IPS-NIHi7 (cell line): ENCODE measurements around the gene TPRN.

ENCODE experiments used
- DNase-seq: peaks from one replicate; pipeline ENCODE4 v3.0.0; 2012; ENCODE audit warnings: mixed read lengths; ENCODE audit errors: extremely low spot score

The TPRN gene

DNA sequence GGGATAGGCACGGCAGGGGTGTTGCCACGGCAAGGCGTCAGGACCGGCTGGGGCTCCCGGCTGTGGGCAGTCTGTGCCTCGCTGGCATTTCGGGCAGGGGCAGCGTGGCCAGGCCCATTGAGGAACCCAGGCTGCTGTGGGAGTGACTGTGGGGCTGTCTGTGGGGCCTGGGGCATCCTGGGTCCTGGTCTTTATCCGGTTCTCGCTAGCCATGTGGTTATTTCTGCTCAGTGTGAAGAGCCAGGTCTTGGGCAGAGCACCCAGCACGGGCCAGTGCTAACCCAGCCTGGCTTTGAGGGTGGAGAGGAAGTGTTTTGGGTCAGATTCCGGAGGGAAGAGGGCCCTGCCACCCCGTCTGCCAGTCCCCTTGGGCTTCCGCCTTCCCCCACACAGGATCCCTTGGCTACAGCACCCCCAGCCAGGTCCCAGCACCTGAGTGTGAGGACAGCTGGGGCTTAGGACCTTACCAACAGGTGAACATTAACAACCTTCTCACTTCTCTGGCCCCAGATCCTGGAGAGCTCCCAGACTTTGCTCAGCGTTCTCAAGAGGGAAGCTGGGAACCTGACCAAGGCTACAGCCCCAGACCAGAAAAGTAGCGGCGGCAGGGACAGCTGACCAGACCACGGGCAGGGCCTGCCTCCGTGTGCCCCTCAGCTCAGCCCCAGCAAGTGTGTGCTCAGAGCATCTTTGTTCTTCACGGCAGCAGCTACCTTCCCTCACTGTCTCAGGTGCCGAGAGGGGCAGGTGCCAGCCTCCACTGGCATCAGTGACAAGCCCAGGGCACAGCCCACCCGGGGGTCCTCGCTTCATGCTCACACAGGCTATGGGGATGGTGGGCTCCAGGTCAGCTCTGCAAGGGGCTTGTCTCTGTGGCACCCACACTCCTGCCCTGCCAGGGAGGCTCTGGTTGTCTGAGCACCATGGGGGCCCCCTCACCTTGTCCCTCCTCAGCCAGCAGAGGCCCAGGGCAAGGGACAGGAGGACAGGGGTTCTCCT is 10.9 kb downstream of the TPRN start:
- DNase-seq = no peak

DNA sequence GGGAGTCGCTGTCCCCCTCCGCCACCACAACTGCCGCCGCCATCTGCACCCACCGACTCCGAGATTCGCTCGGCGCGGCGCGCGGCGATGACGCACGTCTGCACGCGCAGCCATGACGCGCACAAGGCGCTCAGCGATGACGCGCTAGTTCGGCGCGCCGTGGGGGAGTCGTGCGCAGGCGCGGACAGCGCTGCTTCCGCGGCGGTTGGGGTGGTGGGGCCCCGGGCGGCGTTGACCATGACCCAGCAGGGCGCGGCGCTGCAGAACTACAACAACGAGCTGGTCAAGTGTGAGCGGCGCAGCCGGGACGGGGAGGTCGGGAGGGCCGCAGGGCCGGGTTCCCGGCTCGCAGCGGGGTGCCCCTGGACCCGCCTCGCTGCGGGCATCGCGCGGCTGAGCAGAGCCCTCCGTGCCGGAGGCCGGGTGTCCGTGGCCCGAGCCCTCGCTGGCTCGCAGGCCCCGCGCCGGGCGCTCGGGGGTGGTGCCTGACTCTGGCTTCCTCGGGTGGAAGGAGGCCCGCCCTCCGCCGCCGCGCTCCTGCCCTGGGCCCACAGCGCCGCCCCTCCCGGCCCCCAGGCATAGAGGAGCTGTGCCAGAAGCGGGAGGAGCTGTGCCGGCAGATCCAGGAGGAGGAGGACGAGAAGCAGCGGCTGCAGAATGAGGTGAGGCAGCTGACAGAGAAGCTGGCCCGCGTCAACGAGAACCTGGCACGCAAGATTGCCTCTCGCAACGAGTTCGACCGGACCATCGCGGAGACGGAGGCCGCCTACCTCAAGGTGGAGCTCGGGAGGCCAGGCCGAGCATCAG is 11.8 kb downstream of the TPRN start, which contains the start of the genes ANAPC2 and SSNA1:
Gene ANAPC2 (minus strand): TSS at position 71 of the 807 bp plus-strand sequence. CDS start 28 bp downstream, at position 43.
Gene SSNA1 (plus strand): TSS at position 187 of the 807 bp plus-strand sequence. CDS start 51 bp downstream, at position 238.
- DNase-seq = peak; percentile 94

DNA sequence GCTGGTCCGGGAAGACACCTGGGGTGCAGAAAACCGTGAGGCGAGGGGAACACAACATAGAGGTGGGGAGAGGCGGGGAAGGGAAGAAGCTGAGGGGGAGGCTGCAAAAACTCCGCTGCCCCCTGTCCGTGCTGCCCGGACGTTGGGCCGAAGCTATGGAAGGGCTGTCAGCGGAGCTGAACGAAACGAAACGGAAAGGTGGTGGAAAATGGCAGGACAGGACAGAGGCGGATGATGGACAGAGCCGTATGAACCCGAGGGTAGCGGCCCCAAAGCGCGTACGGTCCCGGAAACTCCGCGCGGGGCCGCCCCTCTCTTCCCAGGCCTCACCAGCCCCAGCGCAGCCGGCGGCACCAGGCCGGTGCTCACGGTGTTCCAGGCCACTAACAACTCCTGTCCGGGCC is 12.5 kb downstream of the TPRN start:
- DNase-seq = no peak

DNA sequence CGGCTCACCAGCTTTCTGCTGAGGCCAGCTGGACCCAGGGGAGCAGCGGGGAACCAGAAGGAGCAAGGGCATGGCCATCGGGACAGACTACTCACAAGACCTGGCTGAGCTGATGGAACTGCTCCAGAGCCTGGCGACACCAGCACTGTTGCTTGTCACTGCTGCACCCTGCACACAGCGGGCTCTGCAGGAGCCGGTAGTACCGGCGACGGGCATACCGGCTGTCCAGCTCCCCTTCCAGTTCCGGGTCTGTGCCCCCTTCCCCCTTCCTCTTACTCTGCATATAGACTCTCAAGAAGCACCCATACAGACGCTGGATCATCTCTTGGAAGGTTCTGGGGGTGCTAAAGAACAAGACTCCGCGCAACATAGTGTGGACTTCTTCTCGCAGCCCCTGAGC is 13.2 kb downstream of the TPRN start:
- no peak for DNase-seq

GRCh38 chr9:137186385-137186784 is 14.2 kb downstream of the TPRN start:
- DNase-seq = no peak

DNA sequence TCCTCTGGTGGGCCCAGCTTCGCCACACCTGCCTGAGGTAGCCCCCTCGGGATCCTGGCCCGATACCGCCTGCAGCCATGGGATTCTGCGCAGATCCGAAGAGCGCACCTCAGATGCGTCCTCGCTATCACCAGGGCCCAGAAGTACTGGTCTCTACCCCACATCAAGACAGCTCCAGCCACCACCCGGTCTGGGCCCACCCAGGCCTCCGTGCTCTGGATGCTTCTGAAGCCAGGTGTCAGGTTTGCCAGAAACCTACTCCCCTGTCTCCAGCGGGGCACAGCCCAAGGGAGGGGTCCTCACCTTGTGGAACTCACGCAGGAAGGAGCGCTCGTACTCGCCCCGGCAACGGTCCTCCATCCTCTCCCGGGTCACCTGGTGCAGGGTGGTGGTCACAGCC is 14.6 kb downstream of the TPRN start:
- DNase-seq = no peak

DNA sequence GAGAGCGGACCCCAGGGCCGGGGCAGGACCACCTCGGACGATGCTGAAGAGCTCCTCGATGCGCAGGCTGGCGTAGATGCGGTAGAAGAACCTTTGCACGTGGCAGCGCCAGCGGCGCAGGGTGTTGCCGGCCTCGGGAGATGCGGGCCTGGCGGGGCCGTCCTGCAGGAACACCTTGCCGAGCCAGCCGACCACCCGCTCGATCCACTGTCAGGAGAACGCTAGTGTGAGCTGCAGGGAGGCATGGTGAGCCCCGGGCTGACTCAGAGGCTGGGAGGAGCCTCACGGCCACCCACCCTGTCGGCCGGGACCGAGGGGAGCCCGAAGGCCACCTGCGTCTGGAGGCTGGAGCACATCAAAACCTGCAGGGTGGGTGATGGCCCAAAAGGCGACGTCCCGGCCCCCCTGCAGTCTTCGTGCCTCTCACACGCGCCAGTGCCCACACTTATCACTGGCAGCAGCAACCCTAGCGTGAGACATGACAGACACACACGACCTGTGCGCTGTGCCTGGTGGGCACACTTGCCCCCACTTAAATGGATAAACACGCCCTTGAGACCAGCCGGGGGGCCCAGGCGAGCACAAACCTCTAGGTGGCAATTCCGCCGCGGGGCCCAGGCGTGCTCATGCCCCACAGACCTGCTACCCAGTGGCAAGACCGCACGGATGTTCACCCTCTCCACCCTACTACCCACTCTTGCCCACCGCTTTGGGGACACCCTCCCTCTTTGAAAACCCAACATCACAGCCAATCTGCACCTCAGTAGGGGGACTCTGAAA is 15.5 kb downstream of the TPRN start:
- no peak for DNase-seq

DNA sequence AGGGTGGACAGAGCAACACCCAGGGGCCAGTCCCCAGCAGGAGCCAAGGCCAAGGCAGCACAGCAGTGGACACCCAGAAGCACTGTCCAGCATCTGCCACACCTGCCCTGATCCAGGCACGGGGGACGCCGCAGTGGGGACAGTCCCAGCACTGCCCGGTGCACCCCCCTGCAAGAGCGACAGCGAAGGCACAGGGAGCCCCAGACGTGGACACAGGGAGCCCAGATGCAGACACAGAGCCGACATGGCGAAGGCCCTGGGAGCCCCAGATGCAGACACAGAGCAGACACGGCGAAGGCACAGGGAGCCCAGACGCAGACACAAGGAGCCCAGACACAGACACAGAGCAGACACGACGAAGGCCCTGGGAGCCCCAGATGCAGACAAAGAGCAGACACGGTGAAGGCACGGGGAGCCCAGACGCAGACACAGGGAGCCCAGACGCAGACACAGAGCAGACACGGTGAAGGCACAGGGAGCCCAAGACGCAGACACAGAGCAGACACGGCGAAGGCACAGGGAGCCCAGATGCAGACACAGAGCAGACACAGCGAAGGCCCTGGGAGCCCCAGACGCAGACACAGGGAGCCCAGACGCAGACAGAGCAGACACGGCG is 16.5 kb downstream of the TPRN start:
- no peak for DNase-seq

- no peak for DNase-seq
Observed at GRCh38 chr9:137182836-137183235, 17.7 kb downstream of the TPRN start.

DNA sequence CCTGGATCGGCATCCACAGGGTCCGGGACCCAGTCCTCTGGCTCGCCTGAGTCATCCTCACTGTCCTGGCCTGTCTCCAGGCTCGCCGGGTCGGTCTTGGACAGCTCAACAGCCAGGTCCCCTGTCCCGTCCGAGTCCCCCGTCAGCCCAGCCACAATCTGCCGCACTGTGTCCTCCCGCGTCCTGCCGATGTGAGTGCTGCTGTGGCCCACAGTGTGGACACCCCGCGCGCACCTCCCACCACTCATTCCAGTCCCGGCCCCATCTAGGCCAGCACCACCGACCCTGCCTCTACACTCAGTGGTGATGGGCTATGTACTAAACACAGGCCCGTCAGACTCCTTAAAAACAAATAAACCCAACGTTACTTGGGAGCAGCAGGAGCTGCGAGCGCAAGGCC is 18.9 kb downstream of the TPRN start:
- no peak for DNase-seq

DNA sequence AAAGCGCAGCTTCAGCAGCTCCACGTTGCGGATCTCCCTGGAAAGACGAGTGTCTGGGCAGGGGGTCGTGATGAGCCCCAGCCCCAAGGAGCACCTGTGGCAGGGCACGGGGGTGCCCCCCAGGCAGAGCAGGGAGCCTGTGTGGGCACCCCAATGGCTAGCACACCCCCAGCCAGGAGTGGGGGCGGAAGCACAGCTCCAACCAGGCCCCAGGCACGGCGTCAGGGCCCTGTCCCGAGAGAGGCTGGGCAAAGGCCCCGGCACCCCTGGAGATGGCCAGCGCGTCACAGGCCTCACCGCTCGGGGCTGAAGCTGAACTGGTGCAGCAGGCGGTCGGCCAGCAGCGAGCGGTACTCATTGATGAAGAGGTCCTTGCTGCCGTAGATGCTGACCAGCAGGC is 20.1 kb downstream of the TPRN start:
- no peak for DNase-seq

DNA sequence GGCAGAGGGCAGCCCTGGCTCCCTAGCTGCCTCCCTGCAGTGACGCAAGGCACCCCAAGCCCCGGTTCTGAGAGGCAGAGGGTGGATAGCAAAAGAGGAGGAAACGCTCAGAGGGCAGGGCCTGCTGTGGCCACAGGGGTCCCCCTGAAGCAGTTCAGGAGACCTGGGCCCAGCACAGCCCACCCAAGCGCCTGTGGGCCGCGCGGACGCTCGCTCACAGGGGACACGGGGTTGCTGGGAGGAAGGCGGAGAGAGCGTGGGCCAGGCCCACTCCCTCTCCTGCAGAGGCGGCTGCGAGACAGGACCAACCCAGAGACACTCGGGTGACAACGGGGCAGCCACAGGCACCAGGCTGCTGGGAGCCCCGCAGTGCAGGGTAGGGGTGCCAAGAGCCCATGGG is 20.8 kb downstream of the TPRN start:
- no peak for DNase-seq

DNA sequence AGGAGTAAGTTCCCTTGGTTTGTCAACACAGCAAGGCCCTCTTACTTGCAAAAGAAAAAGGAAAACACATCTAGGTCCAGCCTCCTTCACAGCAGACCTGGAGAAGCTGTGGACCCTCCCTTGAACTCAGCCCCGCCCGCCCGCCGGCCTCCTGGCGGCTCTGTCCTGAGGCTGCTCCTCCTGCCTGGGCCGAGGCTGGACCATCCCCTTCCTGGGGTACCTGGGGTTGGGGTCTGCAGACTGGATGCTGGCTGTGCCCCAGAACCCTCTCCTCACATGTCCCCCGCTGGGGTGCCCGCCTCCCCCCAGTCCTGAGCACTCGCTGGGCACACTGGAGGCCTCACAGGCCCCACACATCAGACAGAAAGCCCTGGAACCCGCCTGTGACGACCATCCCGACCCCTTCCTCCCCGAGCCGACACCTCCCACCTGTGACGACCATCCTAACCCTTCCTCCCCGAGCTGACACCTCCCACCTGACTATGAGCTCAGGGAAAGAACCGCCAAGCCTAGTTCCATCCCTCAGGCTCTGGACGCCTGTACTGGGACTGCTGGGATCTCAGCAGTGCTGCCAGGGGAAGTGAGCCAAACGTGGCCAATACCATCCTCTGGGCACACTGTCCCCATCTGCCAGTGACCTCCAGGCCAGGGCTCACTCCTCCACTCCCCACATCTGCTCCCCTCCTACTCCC is 21.5 kb downstream of the TPRN start:
- no peak for DNase-seq

DNA sequence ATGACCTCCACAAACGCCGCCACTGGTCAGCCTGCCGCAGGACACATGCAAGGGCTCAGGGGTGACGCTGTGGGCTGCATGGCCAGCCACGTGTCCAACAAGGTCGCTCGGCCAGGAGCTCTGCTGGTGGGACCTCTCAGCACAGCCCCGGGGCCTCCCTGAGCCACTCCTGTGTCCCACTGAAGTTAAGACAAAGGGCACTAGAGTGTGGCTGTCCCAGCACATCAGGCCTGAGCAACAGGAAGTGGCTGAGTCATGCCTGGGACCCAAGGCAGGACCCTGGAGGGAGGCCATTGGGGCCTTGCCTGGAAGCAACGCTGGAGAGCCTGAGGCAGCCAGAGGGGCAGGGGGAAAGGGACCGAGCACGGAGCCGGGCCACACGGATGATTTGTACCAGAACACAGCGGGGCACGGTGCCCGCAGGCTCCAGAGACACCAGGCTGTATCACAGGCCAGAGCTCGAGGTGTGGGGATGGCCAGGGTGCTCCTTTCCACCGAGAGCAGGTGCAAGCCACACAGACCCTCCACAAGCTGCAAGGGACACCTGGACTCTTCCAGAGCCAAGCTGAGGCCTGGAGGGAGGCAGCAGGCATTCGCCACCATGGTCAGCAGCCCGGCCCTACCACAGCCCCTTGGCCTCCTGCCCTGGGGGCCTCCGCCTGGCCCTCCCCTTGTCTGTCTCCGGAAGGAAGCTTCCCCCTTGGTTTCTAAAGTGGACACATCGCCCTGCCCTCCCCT is 22.2 kb downstream of the TPRN start:
- DNase-seq = no peak

DNA sequence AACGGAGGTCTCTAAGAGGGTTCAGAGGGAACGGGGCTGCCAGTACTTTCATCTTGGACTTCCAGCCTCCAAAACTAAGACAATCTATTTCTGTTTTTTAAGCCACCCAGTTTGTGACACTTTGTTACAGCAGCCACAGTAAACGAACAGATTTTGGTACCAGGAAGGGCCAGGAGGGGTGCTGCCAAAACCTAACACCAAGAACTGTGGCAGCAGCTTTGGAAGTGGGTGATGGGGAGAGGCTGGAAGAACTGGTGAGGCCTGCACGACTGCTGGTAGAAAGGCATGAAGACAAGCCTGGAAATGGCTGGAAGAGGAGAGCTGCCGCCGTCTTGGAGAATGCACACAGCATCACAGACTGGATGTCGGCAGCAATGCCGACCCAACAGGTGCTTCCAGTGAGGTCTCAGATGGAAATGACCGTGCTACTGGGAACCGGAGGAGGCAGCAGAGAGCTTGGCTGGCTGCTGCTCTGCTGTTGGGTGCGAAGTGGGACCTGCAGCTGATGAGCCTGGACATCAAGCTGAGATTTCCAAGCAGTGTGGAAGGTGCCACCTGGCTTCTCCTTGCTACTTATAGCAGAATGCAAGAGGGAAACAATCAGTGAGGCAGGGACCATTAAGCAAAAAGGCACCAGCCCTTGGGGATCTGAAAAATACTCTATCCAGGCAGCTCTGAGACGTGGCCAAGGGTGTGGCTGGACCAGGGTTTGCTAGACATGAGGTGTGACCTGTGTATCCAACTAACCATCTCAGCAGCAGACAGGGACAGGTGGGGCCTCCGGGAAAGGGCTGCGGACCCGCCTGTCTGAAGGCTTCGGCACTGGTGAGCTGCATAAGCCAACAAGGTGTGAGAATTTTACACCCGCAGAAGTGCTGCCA is 24.0 kb downstream of the TPRN start:
- DNase-seq = peak; percentile 84

GRCh38 chr9:137175345-137175961 is 25.1 kb downstream of the TPRN start:
- peak; percentile 78 for DNase-seq

DNA sequence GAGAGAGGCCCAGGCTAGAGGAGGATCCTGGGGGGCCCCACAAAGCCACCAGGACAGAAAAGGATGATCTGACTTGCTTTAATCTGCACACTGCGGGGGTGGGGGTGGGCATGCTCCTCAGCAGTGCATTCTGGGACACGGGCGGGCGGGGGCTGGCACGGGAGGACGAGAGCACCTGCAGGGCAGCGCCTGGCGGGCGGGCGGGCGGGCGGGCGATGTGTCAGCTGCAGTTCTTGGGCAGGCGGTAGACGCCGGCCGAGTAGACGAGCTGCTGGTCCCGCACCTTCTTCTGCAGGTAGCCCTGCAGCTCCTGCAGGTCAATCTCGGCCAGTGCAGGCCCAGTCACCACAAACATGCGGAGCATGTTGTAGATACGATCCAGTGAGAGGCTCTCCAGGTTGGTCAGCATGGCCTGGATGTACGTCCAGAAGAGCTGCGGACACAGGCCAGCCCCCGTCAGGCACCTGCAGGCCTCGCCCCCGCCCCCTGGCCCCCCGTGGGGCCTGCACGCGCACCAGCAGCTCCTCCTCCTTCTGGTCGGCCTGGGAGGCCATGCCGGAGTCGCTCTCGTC is 25.7 kb downstream of the TPRN start:
- peak; percentile 58 for DNase-seq
